NB4 (cell line): ENCODE measurements around the gene RUFY3.

Source experiments
- POLR2A ChIP-seq: IDR thresholded peaks from 2 replicates; pipeline ENCODE4 v1.6.1; 2011; ENCODE audit warnings: mild to moderate bottlenecking; ENCODE audit not compliant: insufficient read length; ENCODE audit errors: extremely low read depth
- TF ChIP-seq, protein P1 (sequence below): IDR thresholded peaks from 2 replicates; pipeline ENCODE4 v1.6.1; 2011; ENCODE audit warnings: low read depth, low read length
- TF ChIP-seq, protein P2 (sequence below): IDR thresholded peaks from one replicate; pipeline ENCODE4 v1.5.1; 2012; ENCODE audit warnings: low read depth, low read length

DNA sequence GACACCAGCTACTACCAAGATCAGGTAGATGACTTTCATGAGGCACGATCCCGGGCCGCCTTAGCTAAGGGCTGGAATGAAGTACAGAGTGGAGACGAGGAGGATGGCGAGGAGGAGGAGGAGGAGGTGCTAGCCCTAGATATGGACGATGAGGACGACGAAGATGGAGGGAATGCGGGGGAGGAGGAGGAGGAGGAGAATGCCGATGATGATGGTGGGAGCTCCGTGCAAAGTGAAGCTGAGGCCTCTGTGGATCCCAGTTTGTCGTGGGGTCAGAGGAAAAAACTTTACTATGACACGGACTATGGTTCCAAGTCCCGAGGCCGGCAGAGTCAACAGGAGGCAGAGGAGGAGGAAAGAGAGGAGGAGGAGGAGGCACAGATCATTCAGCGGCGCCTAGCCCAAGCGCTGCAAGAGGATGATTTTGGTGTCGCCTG, 33.0 kb upstream of the RUFY3 start:
- TF ChIP-seq, protein P1, sequence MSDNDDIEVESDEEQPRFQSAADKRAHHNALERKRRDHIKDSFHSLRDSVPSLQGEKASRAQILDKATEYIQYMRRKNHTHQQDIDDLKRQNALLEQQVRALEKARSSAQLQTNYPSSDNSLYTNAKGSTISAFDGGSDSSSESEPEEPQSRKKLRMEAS, result no peak
- TF ChIP-seq, protein P2, sequence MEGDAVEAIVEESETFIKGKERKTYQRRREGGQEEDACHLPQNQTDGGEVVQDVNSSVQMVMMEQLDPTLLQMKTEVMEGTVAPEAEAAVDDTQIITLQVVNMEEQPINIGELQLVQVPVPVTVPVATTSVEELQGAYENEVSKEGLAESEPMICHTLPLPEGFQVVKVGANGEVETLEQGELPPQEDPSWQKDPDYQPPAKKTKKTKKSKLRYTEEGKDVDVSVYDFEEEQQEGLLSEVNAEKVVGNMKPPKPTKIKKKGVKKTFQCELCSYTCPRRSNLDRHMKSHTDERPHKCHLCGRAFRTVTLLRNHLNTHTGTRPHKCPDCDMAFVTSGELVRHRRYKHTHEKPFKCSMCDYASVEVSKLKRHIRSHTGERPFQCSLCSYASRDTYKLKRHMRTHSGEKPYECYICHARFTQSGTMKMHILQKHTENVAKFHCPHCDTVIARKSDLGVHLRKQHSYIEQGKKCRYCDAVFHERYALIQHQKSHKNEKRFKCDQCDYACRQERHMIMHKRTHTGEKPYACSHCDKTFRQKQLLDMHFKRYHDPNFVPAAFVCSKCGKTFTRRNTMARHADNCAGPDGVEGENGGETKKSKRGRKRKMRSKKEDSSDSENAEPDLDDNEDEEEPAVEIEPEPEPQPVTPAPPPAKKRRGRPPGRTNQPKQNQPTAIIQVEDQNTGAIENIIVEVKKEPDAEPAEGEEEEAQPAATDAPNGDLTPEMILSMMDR, result no peak
- no peak for TF ChIP-seq POLR2A
